H9 (cell line): ENCODE measurements around the gene OR13C8. TPM values are rescaled to one million over a fixed set of nuclear protein-coding genes. Genes with fewer than 3 reads are reported as not detected.

ENCODE experiments used
- DNase-seq: peaks from one replicate; pipeline ENCODE4 v3.0.0-alpha.2; 2017
- H2AFZ ChIP-seq: one replicate; pipeline ENCODE4 v1.6.1; 2013; ENCODE audit warnings: mild to moderate bottlenecking, low read length, control low read depth, moderate library complexity
- H2AK5ac ChIP-seq: 2 replicates; pipeline ENCODE4 v1.6.1; 2013; ENCODE audit warnings: low read length, control low read depth, mixed read lengths; ENCODE audit not compliant: insufficient read length
- H2BK120ac ChIP-seq: one replicate; pipeline ENCODE4 v1.6.1; 2013; ENCODE audit warnings: low read depth, mild to moderate bottlenecking, low read length, control low read depth, inconsistent platforms; ENCODE audit not compliant: poor library complexity, severe bottlenecking
- H2BK12ac ChIP-seq: 2 replicates; pipeline ENCODE4 v1.6.1; 2013; ENCODE audit warnings: low read length, control low read depth, mixed read lengths, low read depth; ENCODE audit not compliant: insufficient read length
- H2BK15ac ChIP-seq: 2 replicates; pipeline ENCODE4 v1.6.1; 2013; ENCODE audit warnings: low read depth, low read length, control low read depth
- H2BK20ac ChIP-seq: one replicate; pipeline ENCODE4 v1.6.1; 2013; ENCODE audit warnings: low read depth, mild to moderate bottlenecking, low read length, control low read depth, inconsistent platforms; ENCODE audit not compliant: poor library complexity, severe bottlenecking
- H2BK5ac ChIP-seq: 2 replicates; pipeline ENCODE4 v1.6.1; 2013; ENCODE audit warnings: low read length, control low read depth, mixed read lengths; ENCODE audit not compliant: insufficient read length
- H3K14ac ChIP-seq: 2 replicates; pipeline ENCODE4 v1.6.1; 2013; ENCODE audit warnings: low read length, control low read depth; ENCODE audit not compliant: insufficient read depth
- H3K18ac ChIP-seq: 2 replicates; pipeline ENCODE4 v1.6.1; 2013; ENCODE audit warnings: low read depth, mild to moderate bottlenecking, mixed read lengths, low read length, control low read depth; ENCODE audit not compliant: insufficient read length
- H3K23ac ChIP-seq: 2 replicates; pipeline ENCODE4 v1.6.1; 2013; ENCODE audit warnings: low read length, control low read depth, mixed read lengths, low read depth; ENCODE audit not compliant: insufficient read length
- H3K23me2 ChIP-seq: 2 replicates; pipeline ENCODE4 v1.6.1; 2013; ENCODE audit warnings: low read depth, mild to moderate bottlenecking, mixed read lengths, low read length, control low read depth; ENCODE audit not compliant: insufficient read length, poor library complexity, severe bottlenecking
- H3K27ac ChIP-seq: 2 replicates; pipeline ENCODE4 v1.5.1; 2013; ENCODE audit warnings: low read length, control low read depth, mixed read lengths, low read depth; ENCODE audit not compliant: insufficient read length
- H3K27me3 ChIP-seq: 2 replicates; pipeline ENCODE4 v1.6.1; 2013; ENCODE audit warnings: low read length, control low read depth, inconsistent platforms; ENCODE audit not compliant: insufficient read depth
- H3K4ac ChIP-seq: 2 replicates; pipeline ENCODE4 v1.6.1; 2013; ENCODE audit warnings: low read depth, mild to moderate bottlenecking, control low read depth, inconsistent platforms, low read length, moderate library complexity
- H3K4me1 ChIP-seq: 2 replicates; pipeline ENCODE4 v1.6.1; 2013; ENCODE audit warnings: low read length, control low read depth, inconsistent platforms; ENCODE audit not compliant: insufficient read depth
- H3K4me2 ChIP-seq: 2 replicates; pipeline ENCODE4 v1.6.1; 2013; ENCODE audit warnings: low read length, control low read depth, mixed read lengths; ENCODE audit not compliant: insufficient read length, insufficient read depth
- H3K56ac ChIP-seq: 2 replicates; pipeline ENCODE4 v1.6.1; 2013; ENCODE audit warnings: low read depth, mild to moderate bottlenecking, mixed read lengths, low read length, control low read depth; ENCODE audit not compliant: insufficient read length
- H3K79me1 ChIP-seq: 2 replicates; pipeline ENCODE4 v1.6.1; 2013; ENCODE audit warnings: low read depth, mild to moderate bottlenecking, moderate library complexity, low read length, control low read depth, inconsistent platforms; ENCODE audit not compliant: insufficient read depth, poor library complexity, severe bottlenecking
- H3K79me2 ChIP-seq: 2 replicates; pipeline ENCODE4 v1.6.1; 2013; ENCODE audit warnings: low read length, control low read depth, inconsistent platforms; ENCODE audit not compliant: insufficient read depth
- H3K9ac ChIP-seq: 2 replicates; pipeline ENCODE4 v1.6.1; 2013; ENCODE audit warnings: low read length, control low read depth, mixed read lengths; ENCODE audit not compliant: insufficient read length; ENCODE audit errors: extremely low read depth
- H3K9me3 ChIP-seq: one replicate; pipeline ENCODE4 v1.6.1; 2013; ENCODE audit warnings: low read depth, low read length, inconsistent platforms; ENCODE audit not compliant: control insufficient read depth
- H3T11ph ChIP-seq: one replicate; pipeline ENCODE4 v1.6.1; 2013; ENCODE audit warnings: mild to moderate bottlenecking, low read length, control low read depth, inconsistent platforms
- H4K20me1 ChIP-seq: one replicate; pipeline ENCODE4 v1.6.1; 2013; ENCODE audit not compliant: control insufficient read depth, insufficient read length, insufficient read depth
- H4K5ac ChIP-seq: 2 replicates; pipeline ENCODE4 v1.6.1; 2013; ENCODE audit warnings: low read depth, mild to moderate bottlenecking, mixed read lengths, low read length, control low read depth; ENCODE audit not compliant: insufficient read length
- H4K8ac ChIP-seq: replicated peaks from 2 replicates; pipeline ENCODE4 v1.6.1; 2013; ENCODE audit warnings: low read length, control low read depth, mixed read lengths, low read depth; ENCODE audit not compliant: insufficient read length
- H4K91ac ChIP-seq: 2 replicates; pipeline ENCODE4 v1.6.1; 2013; ENCODE audit warnings: low read depth, mild to moderate bottlenecking, moderate library complexity, mixed read lengths, low read length, control low read depth; ENCODE audit not compliant: insufficient read length
- H3K27ac Mint-ChIP-seq, 3 experiments: 2 replicates in 2 of 3; 3 replicates in 1 of 3; pipeline ENCODE4 v1.8.0; 2020 to 2021; ENCODE audit warnings: mixed read lengths in 3 of 3, mild to moderate bottlenecking in 1 of 3, moderate library complexity in 1 of 3
- H3K27me3 Mint-ChIP-seq: 2 replicates; pipeline ENCODE4 v1.8.0; 2021; ENCODE audit warnings: low read depth, mild to moderate bottlenecking, moderate library complexity, mixed read lengths
- H3K36me3 Mint-ChIP-seq, 3 experiments: 2 replicates in 2 of 3; 3 replicates in 1 of 3; pipeline ENCODE4 v1.8.0; 2020 to 2021; ENCODE audit warnings: low read depth in 3 of 3, mixed read lengths in 3 of 3; ENCODE audit not compliant: insufficient read depth in 1 of 3
- H3K4me1 Mint-ChIP-seq, 2 experiments: 2 replicates each; pipeline ENCODE4 v1.8.0; 2020; ENCODE audit warnings: mixed read lengths in 2 of 2
- H3K4me3 Mint-ChIP-seq, 2 experiments: 2 replicates in 1 of 2; 3 replicates in 1 of 2; pipeline ENCODE4 v1.8.0; 2020 to 2021; ENCODE audit warnings: mild to moderate bottlenecking in 2 of 2, mixed read lengths in 2 of 2, moderate library complexity in 1 of 2
- H3K9me3 Mint-ChIP-seq, 2 experiments: 2 replicates in 1 of 2; 3 replicates in 1 of 2; pipeline ENCODE4 v1.8.0; 2020; ENCODE audit warnings: mild to moderate bottlenecking in 2 of 2, mixed read lengths in 2 of 2, moderate library complexity in 1 of 2
- CTCF ChIP-seq: fragments of 200-600 bp; sonication (generic); conservative IDR thresholded peaks from 3 replicates; pipeline ENCODE4 v1.8.0; 2021; ENCODE audit warnings: antibody characterized with exemption, mild to moderate bottlenecking
- WGBS: extraction: QIAGEN DNeasy Blood & Tissue Kit; methylation state at CpG from one replicate; pipeline ENCODE4 v1.1.7; 2013; ENCODE audit warnings: missing lambda C conversion rate, low lambda C conversion rate, mixed read lengths; ENCODE audit not compliant: insufficient read length; ENCODE audit errors: extremely low coverage; 5-methylcytosine and 5-hydroxymethylcytosine counted together
- total RNA-seq: library from RNA; stranded (reverse); gene quantifications from 2 replicates; pipeline ENCODE4 v1.2.1, GENCODE V29; 2021

Gene OR13C8
- total RNA-seq, 1 experiment from 2014 or later = not detected

GRCh38 chr9:104556830-104557634 lies 11.9 kb upstream of the OR13C8 start:
- Histone ChIP-seq H3T11ph (no peak overlapping the region), H2BK15ac (no peak overlapping the region), H3K4me1 (no peaks in the 10 kb centered on the region), H3K23me2 (no peaks in the 10 kb centered on the region), H4K20me1 (no peaks in the 10 kb centered on the region), H3K18ac (peak overlapping the region; percentile 15), H4K91ac (no peak overlapping the region), H3K79me2 (no peaks in the 10 kb centered on the region), H3K27ac (no peak overlapping the region), H3K4ac (no peak overlapping the region), H2AK5ac (no peak overlapping the region), H4K5ac (no peak overlapping the region), H3K23ac (no peak overlapping the region), H3K56ac (no peak overlapping the region), H2BK12ac (no peak overlapping the region), H2BK20ac (no peak overlapping the region), H3K4me2 (no peak overlapping the region), H3K9me3 (no peaks in the 10 kb centered on the region), H2AFZ (no peak overlapping the region), H3K14ac (no peak overlapping the region), H3K79me1 (no peaks in the 10 kb centered on the region), H3K9ac (no peak overlapping the region), H4K8ac (no peak overlapping the region), H2BK5ac (no peak overlapping the region), H2BK120ac (no peak overlapping the region), H3K27me3 (no peaks in the 10 kb centered on the region)
- Mint-ChIP-seq H3K4me1 (peaks cover 8 to 12% of the 10 kb centered on the region in 2 experiments), H3K27me3 (no peaks in the 10 kb centered on the region), H3K27ac (peak overlapping the region; percentile 41 to 91 (median 77); a peak in 6 of 7 replicates), H3K36me3 (peaks cover 4 to 10% (median 6%) of the 10 kb centered on the region in 3 experiments; a peak in 5 of 7 replicates), H3K9me3 (peaks cover 14 to 16% of the 10 kb centered on the region in 2 experiments), H3K4me3 (no peak overlapping the region)
- TF ChIP-seq CTCF = no peak
- WGBS = no CpG with 5 or more reads among the region's 8 CpGs
- DNase-seq = peak; percentile 40
